WTC11 (cell line): Measurements from ENCODE around the gene MED10. TPM values are rescaled to one million over a fixed set of nuclear protein-coding genes. Genes with fewer than 3 reads are reported as not detected.

Experiments
- ATAC-seq: fragments of 200-7000 bp; cut with Tn5 transposase; 2 replicates; pipeline ENCODE4 v1.10.0; 2021; ENCODE audit warnings: mild to moderate bottlenecking, moderate library complexity
- CTCF ChIA-PET: fragments of 300-600 bp; sonication (Branson Sonifier 250); formaldehyde crosslinking; loops from one replicate; lab custom pipeline; 2021; ENCODE audit warnings: antibody characterized with exemption; lab: Charles Lee
- POLR2A ChIA-PET: fragments of 350-600 bp; sonication (Branson Sonifier 250); formaldehyde crosslinking; loops from one replicate; lab custom pipeline; 2021; ENCODE audit warnings: antibody characterized with exemption; lab: Charles Lee
- DNase-seq: peaks from one replicate; pipeline ENCODE4 v3.0.0; 2021; ENCODE audit warnings: low spot score
- H3K27ac Mint-ChIP-seq: 2 replicates; pipeline ENCODE4 v1.8.0; 2021; ENCODE audit warnings: mixed read lengths
- H3K27me3 Mint-ChIP-seq: 2 replicates; pipeline ENCODE4 v1.8.0; 2021; ENCODE audit warnings: low read depth, mild to moderate bottlenecking, moderate library complexity, mixed read lengths
- H3K36me3 Mint-ChIP-seq: 2 replicates; pipeline ENCODE4 v1.8.0; 2021; ENCODE audit warnings: mixed read lengths
- H3K4me1 Mint-ChIP-seq: 2 replicates; pipeline ENCODE4 v1.8.0; 2022; ENCODE audit warnings: mixed read lengths
- H3K4me3 Mint-ChIP-seq: 2 replicates; pipeline ENCODE4 v1.8.0; 2021; ENCODE audit warnings: mild to moderate bottlenecking, moderate library complexity, mixed read lengths
- H3K9me3 Mint-ChIP-seq: 2 replicates; pipeline ENCODE4 v1.8.0; 2021; ENCODE audit warnings: mixed read lengths
- ATF1 ChIP-seq: sonication (generic); formaldehyde crosslinking; IDR thresholded peaks from 2 replicates; pipeline ENCODE4 v1.8.1; 2023; ENCODE audit warnings: mild to moderate bottlenecking, moderate library complexity, missing genetic modification reagents
- CREB1 ChIP-seq: sonication (generic); formaldehyde crosslinking; IDR thresholded peaks from 2 replicates; pipeline ENCODE4 v1.8.0; 2023; ENCODE audit warnings: mild to moderate bottlenecking, missing genetic modification reagents
- CREM ChIP-seq: sonication (generic); formaldehyde crosslinking; IDR thresholded peaks from 2 replicates; pipeline ENCODE4 v1.8.1; 2022; ENCODE audit warnings: mild to moderate bottlenecking, missing genetic modification reagents, moderate library complexity
- ELF4 ChIP-seq: sonication (generic); formaldehyde crosslinking; IDR thresholded peaks from 2 replicates; pipeline ENCODE4 v1.8.1; 2022; ENCODE audit warnings: low read depth, mild to moderate bottlenecking, moderate library complexity, missing genetic modification reagents
- GRHL2 ChIP-seq: fragments of 250-450 bp; sonication (Bioruptor Pico); IDR thresholded peaks from 2 replicates; pipeline ENCODE4 v1.8.0; 2022; ENCODE audit warnings: mild to moderate bottlenecking, moderate library complexity; ENCODE audit not compliant: insufficient replicate concordance, severe bottlenecking
- JAZF1 ChIP-seq: fragments of 250-450 bp; sonication (Bioruptor Pico); IDR thresholded peaks from 2 replicates; pipeline ENCODE4 v1.9.0; 2021; ENCODE audit warnings: moderate library complexity, mild to moderate bottlenecking, inconsistent platforms
- MXD4 ChIP-seq: fragments of 250-450 bp; sonication (Bioruptor Pico); IDR thresholded peaks from 2 replicates; pipeline ENCODE4 v1.8.0; 2021; ENCODE audit warnings: mild to moderate bottlenecking, moderate library complexity, borderline replicate concordance
- NR2C2 ChIP-seq: sonication (generic); formaldehyde crosslinking; IDR thresholded peaks from 2 replicates; pipeline ENCODE4 v1.8.0; 2022; ENCODE audit warnings: mild to moderate bottlenecking, missing genetic modification reagents
- OVOL2 ChIP-seq: fragments of 250-450 bp; sonication (Bioruptor Pico); IDR thresholded peaks from 2 replicates; pipeline ENCODE4 v1.9.0; 2021; ENCODE audit warnings: mild to moderate bottlenecking, borderline replicate concordance
- RELA ChIP-seq: sonication (generic); formaldehyde crosslinking; IDR thresholded peaks from 2 replicates; pipeline ENCODE4 v1.8.1; 2022; ENCODE audit warnings: missing genetic modification reagents, mild to moderate bottlenecking, borderline replicate concordance
- SMAD4 ChIP-seq: sonication (generic); formaldehyde crosslinking; IDR thresholded peaks from 2 replicates; pipeline ENCODE4 v1.8.0; 2022; ENCODE audit warnings: mild to moderate bottlenecking, missing genetic modification reagents
- SOX15 ChIP-seq: fragments of 250-450 bp; sonication (Bioruptor Pico); IDR thresholded peaks from 2 replicates; pipeline ENCODE4 v1.9.0; 2021; ENCODE audit warnings: mild to moderate bottlenecking
- SP1 ChIP-seq: sonication (generic); formaldehyde crosslinking; conservative IDR thresholded peaks from 2 replicates; pipeline ENCODE4 v1.8.1; 2022; ENCODE audit warnings: missing genetic modification reagents
- TEAD4 ChIP-seq: sonication (generic); formaldehyde crosslinking; IDR thresholded peaks from 2 replicates; pipeline ENCODE4 v1.8.0; 2022; ENCODE audit warnings: mild to moderate bottlenecking, missing genetic modification reagents
- ZNF232 ChIP-seq: sonication (generic); formaldehyde crosslinking; IDR thresholded peaks from 2 replicates; pipeline ENCODE4 v1.8.0; 2022; ENCODE audit warnings: mild to moderate bottlenecking, missing genetic modification reagents
- ZNF263 ChIP-seq: sonication (generic); formaldehyde crosslinking; IDR thresholded peaks from 2 replicates; pipeline ENCODE4 v1.8.1; 2022; ENCODE audit warnings: low read depth, mild to moderate bottlenecking, moderate library complexity, missing genetic modification reagents
- ZNF671 ChIP-seq: fragments of 250-450 bp; sonication (Bioruptor Pico); IDR thresholded peaks from 2 replicates; pipeline ENCODE4 v1.8.0; 2021; ENCODE audit warnings: mild to moderate bottlenecking
- total RNA-seq: library from RNA; stranded (reverse); gene quantifications from 3 replicates; pipeline ENCODE4 v1.2.3, GENCODE V29; 2021
- TF ChIP-seq, protein P1 (sequence below): sonication (generic); formaldehyde crosslinking; IDR thresholded peaks from 2 replicates; pipeline ENCODE4 v1.8.0; 2023; ENCODE audit warnings: missing genetic modification reagents
- TF ChIP-seq, protein P2 (sequence below): sonication (generic); formaldehyde crosslinking; IDR thresholded peaks from 2 replicates; pipeline ENCODE4 v1.8.1; 2023; ENCODE audit warnings: mild to moderate bottlenecking, missing genetic modification reagents, borderline replicate concordance
- TF ChIP-seq, protein P3 (sequence below): sonication (generic); formaldehyde crosslinking; IDR thresholded peaks from 2 replicates; pipeline ENCODE4 v1.8.1; 2022; ENCODE audit warnings: low read depth, mild to moderate bottlenecking, moderate library complexity, missing genetic modification reagents, borderline replicate concordance
- TF ChIP-seq, protein P4 (sequence below): sonication (generic); formaldehyde crosslinking; IDR thresholded peaks from 2 replicates; pipeline ENCODE4 v1.8.1; 2022; ENCODE audit warnings: low read depth, missing genetic modification reagents, borderline replicate concordance
- TF ChIP-seq, protein P5 (sequence below): sonication (generic); formaldehyde crosslinking; IDR thresholded peaks from 2 replicates; pipeline ENCODE4 v1.8.0; 2023; ENCODE audit warnings: mild to moderate bottlenecking, missing genetic modification reagents
- TF ChIP-seq, protein P6 (sequence below): sonication (generic); formaldehyde crosslinking; IDR thresholded peaks from 2 replicates; pipeline ENCODE4 v1.8.1; 2023; ENCODE audit warnings: mild to moderate bottlenecking, missing genetic modification reagents
- TF ChIP-seq, protein P7 (sequence below): fragments of 250-450 bp; sonication (Bioruptor Pico); IDR thresholded peaks from 2 replicates; pipeline ENCODE4 v1.9.0; 2021; ENCODE audit warnings: moderate library complexity, mild to moderate bottlenecking, inconsistent platforms, borderline replicate concordance
- TF ChIP-seq, protein P8 (sequence below): sonication (generic); formaldehyde crosslinking; IDR thresholded peaks from 2 replicates; pipeline ENCODE4 v1.8.1; 2023; ENCODE audit warnings: mild to moderate bottlenecking, moderate library complexity, missing genetic modification reagents

Gene MED10
- total RNA-seq, 1 experiment from 2014 or later: 17.2 TPM

DNA sequence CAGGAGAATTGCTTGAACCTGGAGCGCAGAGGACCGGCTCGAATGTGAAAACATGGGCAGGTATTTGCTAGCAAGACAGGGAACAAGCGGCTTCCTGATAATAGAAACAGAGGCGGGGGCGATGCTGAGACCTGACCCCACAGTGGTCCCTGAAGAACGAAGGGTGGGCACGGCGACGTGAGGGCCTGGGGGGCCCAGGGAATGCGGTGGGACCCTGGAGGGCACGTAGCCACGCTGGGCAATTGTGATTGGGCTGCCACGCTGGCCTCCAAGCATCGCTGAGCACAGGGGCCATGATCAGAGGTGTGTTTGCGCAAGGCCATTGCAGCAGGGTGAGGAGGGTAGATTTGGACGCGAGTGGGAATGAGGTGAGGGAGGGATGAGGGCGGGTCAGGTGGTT is 30.7 kb downstream of the MED10 start:
- POLR2A ChIA-PET: no interaction called here

DNA sequence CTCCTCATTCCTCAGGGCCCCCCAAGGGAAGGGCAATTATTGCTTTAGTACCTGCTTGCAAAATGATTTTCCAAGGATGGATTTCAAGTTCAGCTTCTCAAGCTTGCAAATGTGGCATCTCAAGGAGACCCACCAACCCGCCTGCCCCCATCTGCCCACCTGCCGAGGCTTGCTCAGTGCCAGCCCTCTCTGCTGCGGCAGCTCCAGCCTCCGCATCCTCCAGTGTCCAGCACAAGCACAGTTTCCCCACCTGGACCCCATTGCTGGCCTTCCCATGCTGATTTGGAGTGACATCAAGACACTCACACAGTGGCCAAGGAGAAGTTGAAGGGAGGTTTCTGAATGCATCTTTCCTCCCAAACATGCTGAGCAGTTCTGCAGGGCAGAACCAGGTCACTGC is 31.2 kb downstream of the MED10 start:
- H3K4me3 Mint-ChIP-seq: no peak overlapping the region
- H3K4me1 Mint-ChIP-seq: no peaks in the 10 kb centered on the region
- H3K27me3 Mint-ChIP-seq: no peaks in the 10 kb centered on the region; the same call in none of the 2 replicates
- ATAC-seq: no peak
- no peak overlapping the region for H3K27ac Mint-ChIP-seq
- POLR2A ChIA-PET: no interaction called here
- CTCF ChIA-PET: no interaction called here
- no peaks in the 10 kb centered on the region for H3K9me3 Mint-ChIP-seq
- no peaks in the 10 kb centered on the region for H3K36me3 Mint-ChIP-seq
- no peak for DNase-seq
- TF ChIP-seq TEAD4 (CRISPR knock-in tag): no peak
- TF ChIP-seq MXD4: no peak
- TF ChIP-seq, protein P1, sequence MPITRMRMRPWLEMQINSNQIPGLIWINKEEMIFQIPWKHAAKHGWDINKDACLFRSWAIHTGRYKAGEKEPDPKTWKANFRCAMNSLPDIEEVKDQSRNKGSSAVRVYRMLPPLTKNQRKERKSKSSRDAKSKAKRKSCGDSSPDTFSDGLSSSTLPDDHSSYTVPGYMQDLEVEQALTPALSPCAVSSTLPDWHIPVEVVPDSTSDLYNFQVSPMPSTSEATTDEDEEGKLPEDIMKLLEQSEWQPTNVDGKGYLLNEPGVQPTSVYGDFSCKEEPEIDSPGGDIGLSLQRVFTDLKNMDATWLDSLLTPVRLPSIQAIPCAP (CRISPR knock-in tag): no peak
- no peak for TF ChIP-seq SMAD4 (CRISPR knock-in tag)
- TF ChIP-seq, protein P2, sequence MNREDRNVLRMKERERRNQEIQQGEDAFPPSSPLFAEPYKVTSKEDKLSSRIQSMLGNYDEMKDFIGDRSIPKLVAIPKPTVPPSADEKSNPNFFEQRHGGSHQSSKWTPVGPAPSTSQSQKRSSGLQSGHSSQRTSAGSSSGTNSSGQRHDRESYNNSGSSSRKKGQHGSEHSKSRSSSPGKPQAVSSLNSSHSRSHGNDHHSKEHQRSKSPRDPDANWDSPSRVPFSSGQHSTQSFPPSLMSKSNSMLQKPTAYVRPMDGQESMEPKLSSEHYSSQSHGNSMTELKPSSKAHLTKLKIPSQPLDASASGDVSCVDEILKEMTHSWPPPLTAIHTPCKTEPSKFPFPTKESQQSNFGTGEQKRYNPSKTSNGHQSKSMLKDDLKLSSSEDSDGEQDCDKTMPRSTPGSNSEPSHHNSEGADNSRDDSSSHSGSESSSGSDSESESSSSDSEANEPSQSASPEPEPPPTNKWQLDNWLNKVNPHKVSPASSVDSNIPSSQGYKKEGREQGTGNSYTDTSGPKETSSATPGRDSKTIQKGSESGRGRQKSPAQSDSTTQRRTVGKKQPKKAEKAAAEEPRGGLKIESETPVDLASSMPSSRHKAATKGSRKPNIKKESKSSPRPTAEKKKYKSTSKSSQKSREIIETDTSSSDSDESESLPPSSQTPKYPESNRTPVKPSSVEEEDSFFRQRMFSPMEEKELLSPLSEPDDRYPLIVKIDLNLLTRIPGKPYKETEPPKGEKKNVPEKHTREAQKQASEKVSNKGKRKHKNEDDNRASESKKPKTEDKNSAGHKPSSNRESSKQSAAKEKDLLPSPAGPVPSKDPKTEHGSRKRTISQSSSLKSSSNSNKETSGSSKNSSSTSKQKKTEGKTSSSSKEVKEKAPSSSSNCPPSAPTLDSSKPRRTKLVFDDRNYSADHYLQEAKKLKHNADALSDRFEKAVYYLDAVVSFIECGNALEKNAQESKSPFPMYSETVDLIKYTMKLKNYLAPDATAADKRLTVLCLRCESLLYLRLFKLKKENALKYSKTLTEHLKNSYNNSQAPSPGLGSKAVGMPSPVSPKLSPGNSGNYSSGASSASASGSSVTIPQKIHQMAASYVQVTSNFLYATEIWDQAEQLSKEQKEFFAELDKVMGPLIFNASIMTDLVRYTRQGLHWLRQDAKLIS (CRISPR knock-in tag): no peak
- TF ChIP-seq CREM (CRISPR knock-in tag): no peak
- TF ChIP-seq RELA (CRISPR knock-in tag): no peak
- TF ChIP-seq, protein P3, sequence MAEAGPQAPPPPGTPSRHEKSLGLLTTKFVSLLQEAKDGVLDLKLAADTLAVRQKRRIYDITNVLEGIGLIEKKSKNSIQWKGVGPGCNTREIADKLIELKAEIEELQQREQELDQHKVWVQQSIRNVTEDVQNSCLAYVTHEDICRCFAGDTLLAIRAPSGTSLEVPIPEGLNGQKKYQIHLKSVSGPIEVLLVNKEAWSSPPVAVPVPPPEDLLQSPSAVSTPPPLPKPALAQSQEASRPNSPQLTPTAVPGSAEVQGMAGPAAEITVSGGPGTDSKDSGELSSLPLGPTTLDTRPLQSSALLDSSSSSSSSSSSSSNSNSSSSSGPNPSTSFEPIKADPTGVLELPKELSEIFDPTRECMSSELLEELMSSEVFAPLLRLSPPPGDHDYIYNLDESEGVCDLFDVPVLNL (CRISPR knock-in tag): no peak
- TF ChIP-seq GRHL2 (CRISPR knock-in tag): no peak

More for the DNA sequence above, 30.7 kb downstream of the MED10 start:
- Mint-ChIP-seq H3K27ac (no peak overlapping the region), H3K4me1 (no peaks in the 10 kb centered on the region), H3K4me3 (no peak overlapping the region), H3K36me3 (no peaks in the 10 kb centered on the region), H3K9me3 (no peaks in the 10 kb centered on the region), H3K27me3 (no peaks in the 10 kb centered on the region; the same call in none of the 2 replicates)
- no peak for ATAC-seq
- TF ChIP-seq ZNF671 (CRISPR knock-in tag) (no peak), GRHL2 (CRISPR knock-in tag) (no peak), ELF4 (CRISPR knock-in tag) (no peak), OVOL2 (CRISPR knock-in tag) (no peak), ATF1 (CRISPR knock-in tag) (no peak), MXD4 (no peak), ZNF263 (CRISPR knock-in tag) (no peak), CREB1 (CRISPR knock-in tag) (no peak), SP1 (CRISPR knock-in tag) (no peak), JAZF1 (CRISPR knock-in tag) (no peak), NR2C2 (CRISPR knock-in tag) (no peak), ZNF232 (CRISPR knock-in tag) (no peak), SOX15 (CRISPR knock-in tag) (no peak)
- TF ChIP-seq, protein P4, sequence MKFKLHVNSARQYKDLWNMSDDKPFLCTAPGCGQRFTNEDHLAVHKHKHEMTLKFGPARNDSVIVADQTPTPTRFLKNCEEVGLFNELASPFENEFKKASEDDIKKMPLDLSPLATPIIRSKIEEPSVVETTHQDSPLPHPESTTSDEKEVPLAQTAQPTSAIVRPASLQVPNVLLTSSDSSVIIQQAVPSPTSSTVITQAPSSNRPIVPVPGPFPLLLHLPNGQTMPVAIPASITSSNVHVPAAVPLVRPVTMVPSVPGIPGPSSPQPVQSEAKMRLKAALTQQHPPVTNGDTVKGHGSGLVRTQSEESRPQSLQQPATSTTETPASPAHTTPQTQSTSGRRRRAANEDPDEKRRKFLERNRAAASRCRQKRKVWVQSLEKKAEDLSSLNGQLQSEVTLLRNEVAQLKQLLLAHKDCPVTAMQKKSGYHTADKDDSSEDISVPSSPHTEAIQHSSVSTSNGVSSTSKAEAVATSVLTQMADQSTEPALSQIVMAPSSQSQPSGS (CRISPR knock-in tag): no peak
- TF ChIP-seq, protein P5, sequence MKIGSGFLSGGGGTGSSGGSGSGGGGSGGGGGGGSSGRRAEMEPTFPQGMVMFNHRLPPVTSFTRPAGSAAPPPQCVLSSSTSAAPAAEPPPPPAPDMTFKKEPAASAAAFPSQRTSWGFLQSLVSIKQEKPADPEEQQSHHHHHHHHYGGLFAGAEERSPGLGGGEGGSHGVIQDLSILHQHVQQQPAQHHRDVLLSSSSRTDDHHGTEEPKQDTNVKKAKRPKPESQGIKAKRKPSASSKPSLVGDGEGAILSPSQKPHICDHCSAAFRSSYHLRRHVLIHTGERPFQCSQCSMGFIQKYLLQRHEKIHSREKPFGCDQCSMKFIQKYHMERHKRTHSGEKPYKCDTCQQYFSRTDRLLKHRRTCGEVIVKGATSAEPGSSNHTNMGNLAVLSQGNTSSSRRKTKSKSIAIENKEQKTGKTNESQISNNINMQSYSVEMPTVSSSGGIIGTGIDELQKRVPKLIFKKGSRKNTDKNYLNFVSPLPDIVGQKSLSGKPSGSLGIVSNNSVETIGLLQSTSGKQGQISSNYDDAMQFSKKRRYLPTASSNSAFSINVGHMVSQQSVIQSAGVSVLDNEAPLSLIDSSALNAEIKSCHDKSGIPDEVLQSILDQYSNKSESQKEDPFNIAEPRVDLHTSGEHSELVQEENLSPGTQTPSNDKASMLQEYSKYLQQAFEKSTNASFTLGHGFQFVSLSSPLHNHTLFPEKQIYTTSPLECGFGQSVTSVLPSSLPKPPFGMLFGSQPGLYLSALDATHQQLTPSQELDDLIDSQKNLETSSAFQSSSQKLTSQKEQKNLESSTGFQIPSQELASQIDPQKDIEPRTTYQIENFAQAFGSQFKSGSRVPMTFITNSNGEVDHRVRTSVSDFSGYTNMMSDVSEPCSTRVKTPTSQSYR (CRISPR knock-in tag): no peak
- TF ChIP-seq, protein P6, sequence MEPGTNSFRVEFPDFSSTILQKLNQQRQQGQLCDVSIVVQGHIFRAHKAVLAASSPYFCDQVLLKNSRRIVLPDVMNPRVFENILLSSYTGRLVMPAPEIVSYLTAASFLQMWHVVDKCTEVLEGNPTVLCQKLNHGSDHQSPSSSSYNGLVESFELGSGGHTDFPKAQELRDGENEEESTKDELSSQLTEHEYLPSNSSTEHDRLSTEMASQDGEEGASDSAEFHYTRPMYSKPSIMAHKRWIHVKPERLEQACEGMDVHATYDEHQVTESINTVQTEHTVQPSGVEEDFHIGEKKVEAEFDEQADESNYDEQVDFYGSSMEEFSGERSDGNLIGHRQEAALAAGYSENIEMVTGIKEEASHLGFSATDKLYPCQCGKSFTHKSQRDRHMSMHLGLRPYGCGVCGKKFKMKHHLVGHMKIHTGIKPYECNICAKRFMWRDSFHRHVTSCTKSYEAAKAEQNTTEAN (CRISPR knock-in tag): no peak
- TF ChIP-seq, protein P7, sequence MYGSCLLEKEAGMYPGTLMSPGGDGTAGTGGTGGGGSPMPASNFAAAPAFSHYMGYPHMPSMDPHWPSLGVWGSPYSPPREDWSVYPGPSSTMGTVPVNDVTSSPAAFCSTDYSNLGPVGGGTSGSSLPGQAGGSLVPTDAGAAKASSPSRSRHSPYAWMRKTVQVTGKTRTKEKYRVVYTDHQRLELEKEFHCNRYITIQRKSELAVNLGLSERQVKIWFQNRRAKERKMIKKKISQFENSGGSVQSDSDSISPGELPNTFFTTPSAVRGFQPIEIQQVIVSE: no peak
- TF ChIP-seq, protein P8, sequence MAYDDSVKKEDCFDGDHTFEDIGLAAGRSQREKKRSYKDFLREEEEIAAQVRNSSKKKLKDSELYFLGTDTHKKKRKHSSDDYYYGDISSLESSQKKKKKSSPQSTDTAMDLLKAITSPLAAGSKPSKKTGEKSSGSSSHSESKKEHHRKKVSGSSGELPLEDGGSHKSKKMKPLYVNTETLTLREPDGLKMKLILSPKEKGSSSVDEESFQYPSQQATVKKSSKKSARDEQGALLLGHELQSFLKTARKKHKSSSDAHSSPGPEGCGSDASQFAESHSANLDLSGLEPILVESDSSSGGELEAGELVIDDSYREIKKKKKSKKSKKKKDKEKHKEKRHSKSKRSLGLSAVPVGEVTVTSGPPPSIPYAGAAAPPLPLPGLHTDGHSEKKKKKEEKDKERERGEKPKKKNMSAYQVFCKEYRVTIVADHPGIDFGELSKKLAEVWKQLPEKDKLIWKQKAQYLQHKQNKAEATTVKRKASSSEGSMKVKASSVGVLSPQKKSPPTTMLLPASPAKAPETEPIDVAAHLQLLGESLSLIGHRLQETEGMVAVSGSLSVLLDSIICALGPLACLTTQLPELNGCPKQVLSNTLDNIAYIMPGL (CRISPR knock-in tag): no peak
- CTCF ChIA-PET: no interaction called here
- DNase-seq: no peak
